Fibroblast of peridontal ligament (primary cell): ENCODE measurements around the gene ATP1A4.
"Not testable (repeated sequence)": the region's sequence is repeated elsewhere in the genome, so short reads cannot be mapped to it uniquely, and the experiment has no call there.

Experiments
- DNase-seq: peaks from one replicate; pipeline ENCODE4 v3.0.0-alpha.2; 2010; ENCODE audit errors: extremely low read depth

The ATP1A4 gene

DNA sequence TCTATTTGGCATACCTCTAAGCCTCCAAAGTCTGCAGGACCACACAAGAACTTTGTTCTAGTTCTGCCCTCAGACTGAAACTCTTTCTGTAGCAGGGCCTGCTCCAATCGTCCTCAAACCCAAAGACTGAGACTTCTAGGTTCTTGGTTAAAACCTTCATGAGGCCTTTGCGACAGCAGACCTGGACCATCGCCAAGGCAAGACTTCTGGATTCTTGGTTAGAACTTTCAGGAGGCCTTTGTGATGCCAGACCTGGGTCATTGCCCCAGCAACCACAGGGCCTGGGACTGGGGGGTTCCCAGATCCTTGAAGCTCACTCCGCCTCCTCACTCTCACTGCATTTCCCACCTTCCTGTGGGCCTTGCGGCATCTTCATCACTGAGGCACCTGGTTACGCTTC lies at the start of gene ATP1A4:
TSS of gene ATP1A4 (plus strand) at position 301 of the 400 bp plus-strand sequence. CDS start 438 bp downstream, outside the sequence.
- DNase-seq, result no peak

GRCh38 chr1:160101717-160102522 lies 49.5 kb upstream of the ATP1A4 start:
- DNase-seq, result peak; percentile 36

GRCh38 chr1:160103658-160104408 lies 47.6 kb upstream of the ATP1A4 start:
- DNase-seq, result no peak

DNA sequence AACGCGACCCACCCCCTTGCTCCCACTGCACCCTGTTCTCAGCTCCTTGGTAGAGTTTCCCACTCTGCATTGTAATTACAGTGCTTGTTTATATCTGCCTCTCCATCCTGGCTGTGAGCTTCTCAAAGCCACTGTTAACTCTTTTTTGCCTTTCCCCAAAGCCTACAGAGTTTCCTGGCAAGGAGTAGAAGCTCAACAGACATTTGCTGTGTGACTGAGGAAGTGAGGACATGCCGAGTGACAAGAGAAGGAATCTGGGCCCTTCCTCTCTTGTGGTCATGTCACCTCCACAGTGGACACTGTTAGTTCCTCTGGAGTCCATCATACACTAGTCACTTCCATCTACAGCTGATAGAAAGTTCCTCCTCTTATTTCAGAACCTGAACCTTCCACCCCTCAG lies 46.9 kb upstream of the ATP1A4 start:
- DNase-seq, result no peak

DNA sequence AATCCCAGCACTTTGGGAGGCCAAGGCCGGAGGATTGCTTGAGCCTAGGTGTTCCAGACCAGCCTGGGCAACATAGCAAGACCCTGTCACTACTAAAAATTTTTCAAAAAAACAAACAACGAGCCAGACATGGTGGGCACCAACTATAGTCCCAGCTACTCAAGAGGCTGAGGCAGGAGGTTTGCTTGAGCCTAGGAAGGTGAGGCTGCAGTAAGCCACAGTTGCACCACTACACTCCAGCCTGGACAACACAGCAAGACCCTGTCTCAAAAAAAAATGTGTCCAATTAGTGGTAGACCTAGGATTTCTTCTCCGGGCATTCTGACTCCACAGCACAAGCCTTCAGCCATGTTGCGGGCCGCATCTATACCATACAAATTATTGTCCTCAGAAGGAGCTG lies 46.2 kb upstream of the ATP1A4 start:
- DNase-seq, result no peak

DNA sequence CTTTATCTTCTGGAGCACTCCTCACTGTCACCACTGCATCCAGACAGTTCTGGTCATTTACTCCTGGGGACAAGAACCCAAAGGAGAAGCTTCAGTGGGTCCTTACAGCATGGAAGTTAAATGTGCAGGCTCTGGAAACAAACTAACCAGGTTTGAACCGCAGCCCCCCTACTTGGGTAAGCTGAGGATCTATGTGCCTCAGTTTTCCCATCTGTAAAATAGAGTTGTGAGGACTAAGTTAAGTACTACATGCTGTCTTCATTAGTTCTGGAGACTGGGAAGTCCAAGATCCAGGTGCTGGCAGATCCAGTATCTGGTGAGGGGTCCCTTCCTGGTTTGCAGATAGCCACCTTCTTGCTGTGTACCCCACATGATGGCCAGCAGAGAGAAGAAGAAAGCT lies 43.9 kb upstream of the ATP1A4 start:
- no peak for DNase-seq

GRCh38 chr1:160108888-160109662 lies 42.3 kb upstream of the ATP1A4 start:
- DNase-seq, result peak; percentile 61

- no peak for DNase-seq
Observed at GRCh38 chr1:160109686-160110085, 41.7 kb upstream of the ATP1A4 start.

GRCh38 chr1:160111462-160111861 lies 39.9 kb upstream of the ATP1A4 start:
- DNase-seq, result not testable (repeated sequence)

DNA sequence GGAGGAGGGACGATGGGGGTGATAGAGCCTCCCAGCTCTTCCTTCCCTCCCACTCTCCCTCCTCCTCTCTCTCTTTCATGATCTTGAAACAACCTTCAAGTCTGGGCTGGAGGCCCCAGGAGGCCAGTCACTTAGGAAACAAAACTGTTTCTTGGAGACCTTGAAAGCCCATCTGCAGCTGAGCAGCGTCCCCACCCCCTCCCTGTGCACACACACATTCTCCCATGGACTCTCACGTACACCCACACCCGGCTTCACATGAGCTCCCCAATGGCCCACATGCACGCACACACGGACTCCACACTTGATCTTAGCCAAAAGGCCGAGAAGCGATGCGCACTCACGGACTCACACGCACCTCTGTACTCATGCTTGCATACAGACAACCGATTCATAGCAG lies 39.0 kb upstream of the ATP1A4 start:
- no peak for DNase-seq

- DNase-seq, result no peak
Observed at GRCh38 chr1:160113407-160113806, 38.0 kb upstream of the ATP1A4 start.

DNA sequence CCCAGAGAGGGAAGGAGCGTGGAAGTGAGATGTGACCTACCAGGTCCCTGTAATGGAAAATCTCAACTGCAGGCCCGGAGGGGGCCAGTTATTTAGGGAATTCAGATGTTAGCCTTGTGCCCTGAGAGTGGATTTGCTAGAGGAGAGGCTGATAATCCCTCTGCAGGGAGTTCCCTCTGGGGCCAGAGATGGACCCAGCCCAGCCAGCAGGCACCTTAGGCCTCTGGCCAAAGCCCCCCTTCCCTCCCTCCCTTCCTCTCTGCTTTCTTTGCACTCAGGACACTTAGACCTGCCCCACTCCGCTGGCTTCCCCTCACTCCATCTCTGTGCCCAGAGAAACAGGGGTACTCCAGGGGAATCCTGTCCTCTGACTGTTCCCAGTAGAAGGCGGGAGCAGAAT lies 37.3 kb upstream of the ATP1A4 start:
- DNase-seq, result no peak

GRCh38 chr1:160115545-160116282 lies 35.7 kb upstream of the ATP1A4 start, which contains the start of gene ATP1A2:
Gene ATP1A2 (plus strand): TSS chr1:160115759. CDS start chr1:160115862, 103 bp downstream.
- DNase-seq, result no peak

- peak; percentile 42 for DNase-seq
Observed at GRCh38 chr1:160116283-160117147, 34.9 kb upstream of the ATP1A4 start.

DNA sequence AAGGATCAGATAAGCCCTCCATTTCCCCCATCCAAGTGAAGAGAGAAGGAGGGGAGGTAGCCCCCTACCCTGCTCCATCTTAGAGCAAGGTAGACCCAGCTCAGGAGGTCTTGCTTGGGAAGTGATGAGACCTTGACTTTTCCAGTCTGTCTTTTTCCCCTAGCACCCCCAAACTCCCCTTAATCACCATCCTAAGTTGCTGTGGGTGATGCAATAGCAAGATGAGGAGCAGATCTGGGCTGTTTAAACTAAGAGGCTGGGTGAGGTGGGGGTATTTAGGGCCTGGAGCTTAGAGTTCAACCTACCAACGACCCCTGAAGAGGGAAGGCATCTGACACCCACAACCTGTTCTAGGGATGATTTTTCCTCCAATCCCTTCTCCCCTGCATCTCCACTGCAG lies 34.1 kb upstream of the ATP1A4 start:
- no peak for DNase-seq

DNA sequence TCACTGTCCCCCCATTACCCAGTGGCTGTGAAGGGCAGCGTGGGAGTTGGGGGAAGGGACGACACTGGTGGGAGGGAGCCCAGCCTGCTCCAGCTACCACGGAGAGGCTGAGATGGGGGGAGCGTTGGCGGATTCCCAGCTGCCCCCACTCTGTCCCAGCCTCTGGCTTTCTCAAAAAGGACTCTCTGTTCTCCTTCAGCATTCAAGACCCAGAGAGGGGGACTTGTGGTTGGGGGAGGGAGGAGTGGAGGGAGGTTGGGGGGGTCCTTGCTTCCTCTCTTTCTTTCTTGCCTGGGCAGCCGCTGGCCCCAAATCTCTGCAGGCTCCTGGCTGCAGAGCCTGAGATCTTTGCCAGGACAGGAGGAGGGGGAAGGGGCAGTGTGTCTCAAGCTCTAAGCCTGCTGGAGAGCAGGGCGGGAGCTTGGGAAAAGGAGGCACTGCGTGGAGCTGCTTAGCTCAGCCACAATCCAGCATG lies 33.7 kb upstream of the ATP1A4 start:
- peak; percentile 55 for DNase-seq

GRCh38 chr1:160118928-160119327 lies 32.5 kb upstream of the ATP1A4 start:
- DNase-seq, result no peak

- no peak for DNase-seq
Observed at GRCh38 chr1:160120797-160121196, 30.6 kb upstream of the ATP1A4 start.

- DNase-seq, result no peak
Observed at GRCh38 chr1:160121388-160121787, 30.0 kb upstream of the ATP1A4 start.

GRCh38 chr1:160122978-160123495 lies 28.4 kb upstream of the ATP1A4 start:
- DNase-seq, result no peak
